Large intestine (tissue), 3 donors: ENCODE data around the gene ZFP36. TPM values are rescaled to one million over a fixed set of nuclear protein-coding genes. Genes with fewer than 3 reads are reported as not detected.

Source experiments
- DNase-seq, 2 donors: peaks; one replicate each; pipeline versions ENCODE4 v3.0.0 to v3.0.0-alpha.2; 2013
- H3K27ac ChIP-seq: one replicate; pipeline ENCODE4 v1.5.1; 2013; ENCODE audit warnings: low read length
- H3K27me3 ChIP-seq: 2 replicates; pipeline ENCODE4 v1.6.1; 2013; ENCODE audit warnings: low read length; ENCODE audit not compliant: control insufficient read depth, insufficient read depth
- H3K36me3 ChIP-seq: 2 replicates; pipeline ENCODE4 v1.6.1; 2013; ENCODE audit warnings: low read length; ENCODE audit not compliant: control insufficient read depth, insufficient read depth
- H3K4me1 ChIP-seq: one replicate; pipeline ENCODE4 v1.6.1; 2013; ENCODE audit warnings: low read length; ENCODE audit not compliant: control insufficient read depth, insufficient read depth
- H3K4me3 ChIP-seq: one replicate; pipeline ENCODE4 v1.5.1; 2013; ENCODE audit warnings: low read length
- H3K9me3 ChIP-seq: one replicate; pipeline ENCODE4 v1.6.1; 2013; ENCODE audit warnings: mild to moderate bottlenecking, low read depth, low read length, moderate library complexity; ENCODE audit not compliant: control insufficient read depth
- WGBS: methylation state at CpG from one replicate; pipeline ENCODE4 v1.1.5; 2013; ENCODE audit warnings: low lambda C conversion rate; ENCODE audit not compliant: insufficient coverage; 5-methylcytosine and 5-hydroxymethylcytosine counted together
- polyA plus RNA-seq: library from polyadenylated mRNA; unstranded; fragments of 120-200 nt; gene quantifications from one replicate; pipeline ENCODE4 v1.2.1, GENCODE V29; 2013

ZFP36 gene
- polyA plus RNA-seq, 1 donor = 419 TPM

DNA sequence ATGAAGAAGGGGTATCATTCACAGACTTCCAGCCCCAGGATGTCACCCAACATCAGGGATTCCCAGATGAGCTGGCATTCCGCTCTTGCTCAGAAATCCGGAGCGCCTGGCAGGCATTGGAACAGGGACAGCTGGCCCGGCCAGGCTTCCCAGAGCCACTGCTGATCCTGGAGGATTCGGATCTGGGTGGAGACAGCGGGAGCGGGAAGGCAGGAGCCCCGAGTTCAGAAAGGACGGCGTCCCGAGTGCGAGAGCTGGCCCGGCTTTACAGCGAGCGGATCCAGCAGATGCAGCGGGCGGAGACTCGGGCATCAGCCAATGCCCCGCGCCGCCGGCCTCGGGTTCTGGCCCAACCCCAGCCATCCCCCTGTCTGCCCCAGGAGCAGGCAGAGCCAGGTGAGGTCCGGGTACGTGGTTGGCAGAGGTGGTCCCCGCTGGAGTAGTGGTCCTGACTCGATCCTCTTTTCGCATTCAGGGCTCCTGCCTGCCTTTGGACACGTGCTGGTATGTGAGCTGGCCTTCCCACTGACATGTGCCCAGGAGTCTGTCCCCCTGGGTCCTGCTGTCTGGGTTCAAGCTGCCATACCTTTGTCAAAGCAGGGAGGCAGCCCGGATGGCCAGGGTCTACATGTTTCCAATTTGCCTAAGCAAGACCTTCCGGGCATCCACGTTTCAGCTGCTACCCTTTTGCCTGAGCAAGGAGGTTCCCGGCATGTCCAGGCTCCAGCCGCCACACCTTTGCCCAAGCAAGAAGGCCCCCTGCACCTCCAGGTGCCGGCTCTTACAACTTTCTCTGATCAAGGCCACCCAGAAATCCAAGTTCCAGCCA, 16.8 kb downstream of the ZFP36 start:
- H3K27me3 ChIP-seq = no peaks in the 10 kb centered on the region
- peaks cover 2% of the 10 kb centered on the region for H3K9me3 ChIP-seq
- H3K4me3 ChIP-seq = no peak overlapping the region
- peaks cover 5% of the 10 kb centered on the region for H3K4me1 ChIP-seq
- H3K36me3 ChIP-seq = peaks cover 28% of the 10 kb centered on the region
- no peak overlapping the region for H3K27ac ChIP-seq
- no CpG with 5 or more reads among the region's 35 CpGs for WGBS
- no peak for DNase-seq

DNA sequence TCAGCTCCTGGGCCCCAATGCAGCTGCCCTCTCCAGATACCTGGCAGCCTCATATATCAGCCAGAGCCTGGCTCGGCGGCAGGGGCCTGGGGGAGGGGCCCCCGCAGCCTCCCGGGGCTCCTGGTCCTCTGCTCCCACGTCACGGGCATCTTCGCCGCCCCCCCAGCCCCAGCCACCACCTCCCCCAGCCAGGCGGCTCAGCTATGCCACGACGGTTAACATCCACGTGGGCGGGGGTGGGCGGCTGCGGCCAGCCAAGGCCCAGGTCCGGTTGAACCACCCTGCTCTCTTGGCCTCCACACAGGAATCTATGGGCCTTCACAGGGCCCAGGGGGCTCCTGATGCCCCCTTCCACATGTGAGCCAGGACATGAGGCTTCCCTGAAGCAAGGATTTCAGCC, 18.3 kb downstream of the ZFP36 start:
- Histone ChIP-seq H3K4me3 (no peak overlapping the region), H3K27ac (no peak overlapping the region), H3K36me3 (peaks cover 21% of the 10 kb centered on the region), H3K4me1 (peaks cover 9% of the 10 kb centered on the region), H3K27me3 (no peaks in the 10 kb centered on the region), H3K9me3 (peaks cover 2% of the 10 kb centered on the region)
- WGBS = no CpG with 5 or more reads among the region's 16 CpGs
- DNase-seq = no peak

DNA sequence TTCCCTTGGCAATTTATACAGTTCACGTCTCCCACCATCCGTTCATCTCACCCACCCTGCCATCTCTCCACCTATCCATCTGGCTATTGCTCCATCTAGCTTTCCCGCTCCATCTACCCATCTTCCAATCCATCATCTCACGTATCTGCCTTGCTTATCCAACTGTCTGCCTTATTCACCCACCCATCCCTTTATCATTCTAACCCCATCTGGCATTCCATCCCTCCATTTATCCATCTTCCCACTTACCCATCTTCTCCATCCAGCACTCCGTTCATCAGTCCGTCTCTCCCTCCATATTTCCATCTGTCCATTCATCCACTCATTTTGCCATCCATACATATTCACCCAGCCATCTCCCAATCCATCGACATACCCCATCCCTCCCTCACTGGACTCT, 19.1 kb downstream of the ZFP36 start:
- Histone ChIP-seq H3K9me3 (peaks cover 2% of the 10 kb centered on the region), H3K4me3 (no peak overlapping the region), H3K36me3 (peaks cover 17% of the 10 kb centered on the region)

DNA sequence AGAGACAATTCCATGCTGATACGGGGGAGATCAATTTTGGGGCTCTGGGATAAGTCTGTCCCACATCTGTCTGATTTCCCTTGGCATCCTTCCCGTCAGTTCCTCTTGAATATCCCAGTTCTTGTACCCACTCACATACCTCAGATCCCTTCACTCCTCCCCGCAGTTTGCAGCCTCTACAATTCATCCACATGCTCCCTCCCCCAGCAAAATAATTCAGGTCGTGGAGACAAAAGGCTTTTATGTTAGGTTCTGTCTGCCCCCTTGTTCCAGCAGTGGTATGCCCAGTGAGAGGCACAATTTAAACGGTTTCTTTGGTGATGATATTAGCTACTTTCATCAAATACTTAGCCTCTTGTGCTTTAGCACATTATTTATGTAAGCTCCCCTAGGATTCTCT, 19.5 kb downstream of the ZFP36 start:
- H3K36me3 ChIP-seq = peaks cover 16% of the 10 kb centered on the region
- no peak for DNase-seq
- H3K27ac ChIP-seq = no peak overlapping the region
- WGBS = 52% methylated on average over 2 of the region's 5 CpGs
- H3K27me3 ChIP-seq = no peaks in the 10 kb centered on the region
- H3K9me3 ChIP-seq = peaks cover 2% of the 10 kb centered on the region
- H3K4me3 ChIP-seq = no peak overlapping the region
- H3K4me1 ChIP-seq = peaks cover 9% of the 10 kb centered on the region

More for the DNA sequence above, 19.1 kb downstream of the ZFP36 start:
- WGBS = 94% methylated on average over 7 of the region's 7 CpGs
- Histone ChIP-seq H3K27me3 (no peaks in the 10 kb centered on the region), H3K27ac (no peak overlapping the region), H3K4me1 (peaks cover 9% of the 10 kb centered on the region)
- no peak for DNase-seq

DNA sequence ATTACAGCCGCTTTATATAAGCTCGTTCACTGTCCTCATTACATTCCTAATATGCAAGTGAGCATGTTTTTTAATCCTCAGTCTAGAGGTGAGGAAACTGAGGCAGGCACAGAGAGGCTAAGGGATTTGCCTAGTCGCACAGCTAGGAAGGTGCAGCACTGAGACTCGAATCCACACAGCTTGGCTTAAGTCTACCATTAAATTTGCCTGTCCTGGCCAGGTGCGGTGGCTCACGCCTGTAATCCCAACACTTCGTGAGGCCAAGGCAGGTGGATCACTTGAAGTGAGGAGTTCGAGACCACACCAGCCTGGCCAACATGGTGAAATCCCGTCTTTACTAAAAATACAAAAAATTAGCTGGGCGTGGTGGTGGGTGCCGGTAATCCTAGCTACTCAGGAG, 21.1 kb downstream of the ZFP36 start:
- peaks cover 17% of the 10 kb centered on the region for H3K36me3 ChIP-seq
- H3K27me3 ChIP-seq = no peaks in the 10 kb centered on the region
- peaks cover 9% of the 10 kb centered on the region for H3K4me1 ChIP-seq
- no CpG with 5 or more reads among the region's 11 CpGs for WGBS
- no peak overlapping the region for H3K4me3 ChIP-seq
- no peak overlapping the region for H3K27ac ChIP-seq
- peaks cover 2% of the 10 kb centered on the region for H3K9me3 ChIP-seq
- no peak for DNase-seq

DNA sequence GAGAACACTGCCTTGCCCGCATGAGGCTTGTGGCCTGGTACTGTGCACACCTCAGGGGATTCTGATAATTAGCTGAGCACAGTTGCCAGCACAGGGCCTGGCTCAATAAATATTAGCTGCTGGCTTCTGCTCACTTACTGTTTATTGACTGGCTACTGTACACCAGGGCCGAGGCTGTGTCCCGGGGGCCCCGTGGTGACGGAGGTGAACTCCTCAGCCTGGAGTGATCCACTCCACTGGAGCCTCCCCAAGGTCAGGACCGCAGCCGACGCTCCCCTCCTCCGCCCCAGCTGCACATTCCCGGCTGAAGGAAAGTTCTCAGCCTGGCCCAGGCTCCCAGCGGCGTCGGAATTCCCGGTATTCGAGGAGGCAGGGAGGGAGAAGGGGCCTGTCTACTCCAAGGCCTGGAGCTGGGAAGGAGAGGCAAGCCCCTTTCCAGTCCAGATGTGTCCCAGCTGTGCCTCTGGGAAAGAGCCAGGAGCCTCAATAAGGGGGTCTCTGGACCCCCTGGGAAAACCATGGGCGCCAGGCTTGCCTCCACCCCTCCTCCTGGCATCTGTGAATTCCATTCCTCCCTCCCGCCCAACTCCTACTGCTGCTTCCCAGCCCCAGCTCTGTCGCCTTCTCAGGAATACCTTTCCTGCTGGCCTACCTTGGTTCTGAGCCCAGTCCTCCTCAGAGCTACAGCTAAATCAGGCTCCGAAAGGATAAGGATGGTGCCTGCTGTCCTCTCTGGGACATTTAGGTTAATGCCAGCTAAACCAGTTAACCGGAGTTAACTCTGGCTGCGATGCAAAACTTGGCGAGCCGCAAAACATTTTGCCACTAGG, 21.9 kb downstream of the ZFP36 start:
- Histone ChIP-seq H3K36me3 (peaks cover 23% of the 10 kb centered on the region), H3K27me3 (no peaks in the 10 kb centered on the region), H3K4me1 (peaks cover 9% of the 10 kb centered on the region), H3K4me3 (no peak overlapping the region), H3K9me3 (no peaks in the 10 kb centered on the region), H3K27ac (peak overlapping the region; percentile 46)
- DNase-seq = peak; percentile 71 to 75
- WGBS = no CpG with 5 or more reads among the region's 23 CpGs

DNA sequence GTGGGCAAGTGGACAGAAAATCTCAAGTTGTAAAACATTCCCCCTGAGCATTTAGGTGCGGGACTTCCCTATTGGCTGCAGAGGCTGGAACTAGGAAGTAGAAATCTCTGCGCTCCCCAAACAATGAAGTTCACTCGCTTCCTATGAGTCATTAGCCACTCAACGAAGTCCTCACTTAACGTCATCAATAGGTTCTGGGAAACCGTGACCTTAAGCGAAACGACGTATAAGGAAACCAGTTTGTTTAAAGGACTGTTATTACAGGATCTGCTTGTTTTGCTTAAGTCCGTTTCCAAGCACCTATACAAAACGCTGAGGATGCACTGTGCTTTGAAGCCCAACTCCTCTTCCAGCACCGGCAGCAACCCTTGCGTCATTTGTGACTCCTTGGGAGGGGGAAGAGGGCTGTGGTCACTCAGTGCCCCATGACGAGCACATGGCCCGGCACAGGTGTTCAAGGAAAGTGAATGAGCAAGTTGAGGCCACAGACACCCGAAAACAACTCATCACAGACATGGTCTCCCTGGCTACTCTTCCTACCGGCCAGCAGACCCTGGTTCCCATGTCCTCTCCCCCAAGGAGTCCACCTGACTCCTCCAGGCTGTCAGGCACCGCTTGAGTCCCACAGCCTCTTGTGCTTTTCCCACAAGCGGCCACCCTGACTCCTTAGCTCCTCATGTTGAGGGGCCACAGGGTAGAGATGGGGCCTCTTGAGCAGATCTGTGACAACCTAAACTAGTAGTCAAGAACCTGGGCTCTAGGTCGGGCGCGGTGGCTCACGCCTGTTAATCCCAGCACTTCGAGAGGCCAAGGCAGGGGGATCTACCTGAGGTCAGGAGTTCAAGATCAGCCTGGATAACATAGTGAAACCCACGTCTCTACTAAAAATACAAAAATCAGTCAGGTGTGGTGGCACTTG, 24.3 kb downstream of the ZFP36 start:
- peak in 1 of 2 donors; percentile 45 for DNase-seq
- H3K27me3 ChIP-seq = no peaks in the 10 kb centered on the region
- WGBS = 60% methylated on average over 1 of the region's 25 CpGs
- H3K27ac ChIP-seq = peak overlapping the region; percentile 25
- H3K4me3 ChIP-seq = no peak overlapping the region
- H3K9me3 ChIP-seq = no peaks in the 10 kb centered on the region
- peaks cover 16% of the 10 kb centered on the region for H3K4me1 ChIP-seq
- peaks cover 27% of the 10 kb centered on the region for H3K36me3 ChIP-seq

DNA sequence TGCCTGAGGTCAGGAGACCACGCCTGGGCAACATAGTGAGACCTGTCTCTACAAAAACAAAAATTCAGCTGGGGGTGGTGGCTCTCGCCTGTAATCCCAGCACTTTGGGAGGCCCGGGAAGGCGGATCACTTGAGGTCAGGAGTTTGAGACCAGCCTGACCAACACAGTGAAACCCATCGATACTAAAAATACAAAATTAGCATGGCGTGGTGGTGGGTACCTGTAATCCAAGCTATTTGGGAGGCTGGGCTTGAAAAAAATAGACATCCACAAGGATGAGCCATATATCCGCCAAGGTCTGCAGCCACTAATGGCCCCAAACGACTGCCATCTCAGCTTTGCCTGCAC, 26.0 kb downstream of the ZFP36 start:
- no CpG with 5 or more reads among the region's 8 CpGs for WGBS
- no peak for DNase-seq

DNA sequence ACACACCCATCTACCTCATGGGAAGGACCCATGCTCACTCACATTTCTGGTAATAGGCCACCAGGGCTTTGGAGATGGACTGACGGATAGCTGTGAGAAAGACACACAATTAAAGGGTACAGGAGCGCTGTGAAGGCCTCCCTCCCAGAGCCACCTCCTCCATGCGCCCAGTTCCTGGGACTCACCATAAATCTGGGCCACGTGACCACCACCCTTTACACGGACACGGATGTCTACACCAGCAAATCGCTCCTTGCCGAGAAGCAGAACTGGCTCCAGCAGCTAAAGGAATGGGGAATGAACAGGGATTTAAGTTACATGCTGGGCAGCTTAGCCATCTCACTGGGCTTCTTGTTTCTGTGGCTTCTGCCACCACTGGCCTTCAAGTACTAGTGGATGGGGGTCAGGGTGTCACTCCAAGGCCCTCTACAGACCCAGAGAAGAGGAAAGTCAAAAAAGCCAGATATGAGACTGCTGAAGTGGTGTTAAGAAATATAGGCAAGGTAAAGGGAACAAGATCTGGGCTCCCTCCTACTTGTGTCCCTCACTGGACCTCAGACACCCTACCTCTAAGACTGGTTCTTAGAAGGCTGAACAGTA, 26.9 kb downstream of the ZFP36 start:
- peaks cover 27% of the 10 kb centered on the region for H3K36me3 ChIP-seq
- peaks cover 21% of the 10 kb centered on the region for H3K4me1 ChIP-seq
- no CpG with 5 or more reads among the region's 8 CpGs for WGBS
- H3K27me3 ChIP-seq = no peaks in the 10 kb centered on the region
- DNase-seq = no peak
- no peaks in the 10 kb centered on the region for H3K9me3 ChIP-seq
- H3K4me3 ChIP-seq = no peak overlapping the region
- no peak overlapping the region for H3K27ac ChIP-seq

More for the DNA sequence above, 26.0 kb downstream of the ZFP36 start:
- Histone ChIP-seq H3K9me3 (no peaks in the 10 kb centered on the region), H3K4me1 (peaks cover 25% of the 10 kb centered on the region), H3K4me3 (no peak overlapping the region), H3K27ac (no peak overlapping the region), H3K27me3 (no peaks in the 10 kb centered on the region), H3K36me3 (peaks cover 27% of the 10 kb centered on the region)
